Stimulated activated naive CD8-positive, alpha-beta T cell treated with anti-CD3 and anti-CD28 coated beads, Interleukin-15, Interleukin-2, amounts not matched to agents 100 U/mL and 50 U/mL, for 24 hours (primary cell): ENCODE measurements around the gene MACROD1.

Experiments used
- ATAC-seq: fragments of 150-1000 bp; cut with Tn5 transposase; one replicate; pipeline ENCODE4 v1.10.0; 2021
- DNase-seq: peaks from one replicate; pipeline ENCODE4 v3.0.0; 2021

MACROD1 gene

GRCh38 chr11:64152841-64153691 is 12.8 kb downstream of the MACROD1 start:
- ATAC-seq (peak; percentile 89), DNase-seq (peak; percentile 83)

GRCh38 chr11:64151337-64151736 is 14.6 kb downstream of the MACROD1 start:
- no peak for DNase-seq
- ATAC-seq: no peak

- DNase-seq (no peak), ATAC-seq (no peak)
Measured at GRCh38 chr11:64150481-64151239, 15.3 kb downstream of the MACROD1 start.

DNA sequence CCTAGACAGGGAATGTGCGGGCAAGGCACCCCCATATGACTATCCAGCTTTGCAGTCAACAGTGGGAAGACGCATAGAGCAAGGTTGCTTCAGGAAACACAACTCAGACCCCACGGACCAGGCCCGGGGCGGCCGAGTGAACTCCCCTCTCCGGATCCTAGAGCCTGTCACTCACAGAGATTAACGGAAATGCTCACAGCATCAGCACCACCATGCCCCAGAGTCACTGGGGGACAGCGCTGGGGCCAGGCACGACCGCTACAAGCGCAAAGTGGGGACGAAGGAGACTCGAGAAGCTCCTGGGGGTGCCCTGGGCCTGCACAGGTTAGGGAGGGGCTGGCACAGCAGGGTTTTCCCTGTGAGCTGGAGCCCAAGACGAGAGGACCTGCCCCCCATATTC is 15.9 kb downstream of the MACROD1 start:
- ATAC-seq (no peak), DNase-seq (no peak)

DNA sequence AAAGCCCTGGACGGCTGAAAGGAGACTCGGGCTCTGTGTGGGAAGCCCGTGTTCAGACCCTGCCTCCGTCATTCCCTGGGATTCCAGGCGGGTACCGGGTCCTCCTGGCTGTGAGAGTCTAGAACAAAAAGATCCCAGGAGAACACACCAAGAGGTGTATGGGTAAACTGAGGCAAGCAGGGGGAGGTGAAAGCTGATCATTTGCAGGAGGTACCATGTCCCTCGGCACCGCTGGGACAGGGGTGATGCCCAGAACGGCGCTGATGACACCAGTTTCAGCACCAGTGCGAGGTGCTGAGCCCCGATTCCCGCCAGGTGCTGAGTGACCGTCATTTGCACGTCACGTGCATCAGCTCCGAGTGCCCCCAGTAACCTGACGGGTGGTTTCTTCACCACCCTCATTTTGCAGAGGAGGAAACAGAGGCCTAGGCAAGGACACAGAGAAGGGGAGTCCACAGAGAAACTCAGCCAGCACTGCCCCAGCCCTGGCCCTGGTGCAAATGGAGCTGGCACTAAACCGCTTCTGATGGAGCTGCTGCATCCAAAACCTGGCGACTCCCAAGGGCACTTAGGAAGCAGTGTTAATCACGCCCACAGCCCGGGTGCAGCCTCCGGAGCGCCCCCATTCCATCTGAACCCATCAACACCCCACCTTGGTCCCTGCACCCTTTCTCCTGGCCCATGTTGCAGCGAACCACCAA is 16.8 kb downstream of the MACROD1 start:
- ATAC-seq: no peak
- no peak for DNase-seq

GRCh38 chr11:64148226-64148916 is 17.5 kb downstream of the MACROD1 start:
- ATAC-seq: no peak
- peak; percentile 83 for DNase-seq

GRCh38 chr11:64146036-64146955 is 19.6 kb downstream of the MACROD1 start:
- ATAC-seq: peak; percentile 53
- peak; percentile 70 for DNase-seq

- ATAC-seq: no peak
- no peak for DNase-seq
Measured at GRCh38 chr11:64144587-64145472, 21.1 kb downstream of the MACROD1 start.

DNA sequence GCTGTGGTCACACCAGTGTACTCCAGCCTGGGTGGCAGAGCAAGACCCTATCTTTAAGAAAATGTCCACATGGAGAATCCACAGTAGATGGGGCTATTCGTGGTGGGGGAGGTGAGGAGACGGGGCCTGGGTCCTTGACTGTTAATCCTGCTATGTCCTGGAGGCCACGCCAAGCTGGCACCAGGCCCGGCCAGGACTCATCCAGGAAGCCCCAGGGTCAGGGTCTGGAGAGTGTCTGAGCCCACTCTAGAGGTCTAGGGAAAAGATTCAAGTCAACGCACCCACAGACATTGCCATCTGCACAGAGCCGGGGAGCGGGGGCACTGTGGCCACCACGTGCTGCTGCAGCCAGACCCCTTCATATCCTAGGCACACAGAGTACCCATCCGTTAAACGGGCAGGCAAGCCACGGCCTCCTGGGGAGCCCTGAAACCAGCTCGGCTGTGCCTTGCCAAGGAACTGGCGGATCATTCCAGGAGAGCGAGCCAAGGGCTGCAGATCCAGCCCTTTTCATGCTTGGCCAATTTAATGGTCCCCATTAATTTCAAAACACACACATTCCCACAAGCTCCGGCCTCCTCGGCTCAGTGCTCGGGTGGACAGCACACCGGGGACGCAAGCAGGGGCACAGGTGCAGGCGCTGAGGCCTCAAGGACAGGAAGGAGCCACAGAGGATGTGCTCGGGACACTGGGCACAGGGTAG is 24.7 kb downstream of the MACROD1 start:
- ATAC-seq: no peak
- DNase-seq: no peak

DNA sequence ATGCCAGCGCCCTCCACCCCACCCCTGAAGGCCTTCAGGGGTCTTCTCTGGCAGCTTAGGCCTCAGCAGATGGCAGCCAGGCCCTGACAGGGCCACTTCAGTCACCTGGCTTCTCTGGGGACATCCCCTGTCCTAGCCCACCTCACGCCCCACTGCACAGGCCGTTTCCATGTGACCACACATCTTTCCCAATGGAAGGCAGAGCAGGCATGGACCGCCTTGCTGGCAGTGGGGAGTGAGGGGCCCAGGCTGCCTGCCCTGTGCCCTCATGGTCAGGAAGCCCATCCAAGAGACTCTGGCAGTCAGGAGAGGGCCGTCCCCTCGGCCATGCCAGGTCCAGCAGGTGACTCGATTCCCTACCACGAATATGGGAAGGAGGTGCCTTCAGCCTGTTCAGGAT is 25.8 kb downstream of the MACROD1 start:
- DNase-seq: no peak
- no peak for ATAC-seq

GRCh38 chr11:64139049-64139448 is 26.9 kb downstream of the MACROD1 start:
- DNase-seq (no peak), ATAC-seq (no peak)

DNA sequence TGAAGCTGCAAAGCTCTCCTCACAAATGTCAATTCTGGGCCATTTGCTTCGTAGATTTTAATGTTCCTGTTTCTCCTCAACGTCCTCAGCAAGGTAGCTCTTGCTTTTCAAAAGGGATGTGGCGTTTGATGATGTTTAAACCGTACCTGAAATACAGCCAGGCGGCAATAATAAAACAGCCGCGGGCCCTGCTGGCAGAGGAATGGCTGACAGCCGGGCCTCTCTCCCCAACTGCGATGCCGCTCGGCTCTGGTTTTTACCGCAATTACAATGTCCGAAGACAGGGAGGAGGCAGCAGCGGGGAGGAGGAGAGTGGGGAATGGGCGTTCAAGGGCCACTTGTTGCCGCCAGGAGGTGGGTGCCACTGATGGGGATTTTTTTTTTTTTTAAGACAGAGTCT is 27.5 kb downstream of the MACROD1 start:
- ATAC-seq: no peak
- DNase-seq: no peak

DNA sequence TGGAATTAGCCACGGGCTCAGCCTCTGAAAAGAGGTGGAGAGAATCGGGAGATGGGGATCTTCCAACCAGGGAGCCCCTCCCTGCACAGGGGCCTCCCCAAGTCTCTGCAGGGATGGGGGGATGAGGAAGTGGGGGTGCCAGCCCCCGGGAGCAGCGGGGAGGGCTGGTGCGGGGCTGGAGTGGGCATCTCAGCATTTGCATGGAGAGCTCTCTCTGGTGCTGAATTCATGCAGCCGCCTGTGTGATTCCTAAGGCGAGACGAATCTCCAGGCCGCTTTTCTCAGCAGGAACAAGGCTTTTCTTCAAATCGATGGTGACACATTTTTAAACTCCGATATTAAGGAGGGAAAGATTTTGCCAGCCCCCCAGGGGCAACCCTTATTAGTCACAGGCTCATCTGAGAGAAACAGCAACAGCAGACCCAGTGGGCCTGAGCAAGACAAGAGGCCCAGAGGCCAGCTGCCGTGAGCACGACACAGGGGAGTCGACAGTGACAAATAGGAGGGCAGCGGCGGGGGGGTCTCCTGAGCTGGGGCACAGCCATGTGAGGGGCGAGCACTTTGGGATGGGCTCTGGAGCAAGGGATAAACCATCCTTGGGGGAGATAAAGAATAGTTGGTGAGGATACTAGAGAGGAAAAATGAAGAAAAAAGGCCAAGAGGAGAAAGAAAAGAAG is 29.0 kb downstream of the MACROD1 start:
- DNase-seq (no peak), ATAC-seq (no peak)

- DNase-seq: no peak
- no peak for ATAC-seq
Measured at GRCh38 chr11:64135711-64136110, 30.2 kb downstream of the MACROD1 start.

DNA sequence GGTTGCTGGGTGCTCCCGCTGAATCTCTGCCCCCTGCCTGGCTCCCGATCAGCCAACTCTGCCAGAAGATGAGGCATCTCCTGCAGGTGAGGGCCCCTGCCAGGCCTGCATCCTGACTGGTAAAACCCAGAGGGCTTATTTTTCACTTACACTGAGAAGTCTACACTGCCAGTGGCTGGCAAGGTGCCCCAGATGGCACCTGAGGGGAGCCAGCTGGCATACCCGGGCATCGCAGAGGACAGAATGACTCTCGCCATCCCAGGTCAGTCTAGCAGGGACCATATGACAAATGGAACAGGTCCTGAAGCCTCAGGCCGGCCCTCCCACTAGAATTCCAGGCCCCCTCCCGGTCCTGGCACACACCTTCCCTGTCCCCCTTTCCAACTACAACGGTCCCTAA is 30.9 kb downstream of the MACROD1 start:
- no peak for ATAC-seq

DNA sequence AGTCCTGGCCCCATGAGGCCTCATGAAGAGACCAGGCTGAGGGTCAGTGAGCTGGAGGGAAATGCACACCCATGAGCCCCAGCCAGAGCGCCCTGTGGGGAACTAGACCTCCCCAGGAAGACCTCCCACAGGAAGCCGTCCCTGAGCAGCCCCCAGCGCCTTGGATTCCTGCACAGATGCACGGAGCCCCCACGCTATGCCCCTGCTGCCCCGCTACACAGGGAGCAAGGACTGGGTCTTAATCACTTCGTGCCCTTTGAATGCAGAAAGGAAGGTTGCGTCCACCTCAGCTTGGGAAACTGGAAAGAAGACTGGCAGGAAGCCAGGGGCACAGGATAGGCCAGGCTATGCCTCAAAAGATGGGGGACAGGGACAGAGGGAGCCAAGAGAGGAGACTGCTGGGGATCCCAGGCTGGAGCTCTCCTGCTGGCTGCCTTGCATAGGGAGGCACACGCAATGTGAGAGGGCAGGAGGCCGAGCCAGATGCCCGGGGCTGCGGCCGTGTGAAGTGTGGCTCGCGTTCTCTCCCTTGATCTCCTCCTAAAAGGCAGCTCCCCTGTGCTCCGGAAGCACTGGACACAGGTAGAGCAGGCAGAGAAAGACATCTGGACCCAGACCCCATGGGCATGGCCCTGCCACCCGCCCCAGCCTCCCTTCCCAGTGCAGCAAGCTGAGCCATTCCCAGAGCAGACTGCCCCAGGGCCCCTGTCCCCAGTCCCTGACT is 32.8 kb downstream of the MACROD1 start:
- DNase-seq: no peak

More for the DNA sequence above, 30.9 kb downstream of the MACROD1 start:
- DNase-seq: no peak

DNA sequence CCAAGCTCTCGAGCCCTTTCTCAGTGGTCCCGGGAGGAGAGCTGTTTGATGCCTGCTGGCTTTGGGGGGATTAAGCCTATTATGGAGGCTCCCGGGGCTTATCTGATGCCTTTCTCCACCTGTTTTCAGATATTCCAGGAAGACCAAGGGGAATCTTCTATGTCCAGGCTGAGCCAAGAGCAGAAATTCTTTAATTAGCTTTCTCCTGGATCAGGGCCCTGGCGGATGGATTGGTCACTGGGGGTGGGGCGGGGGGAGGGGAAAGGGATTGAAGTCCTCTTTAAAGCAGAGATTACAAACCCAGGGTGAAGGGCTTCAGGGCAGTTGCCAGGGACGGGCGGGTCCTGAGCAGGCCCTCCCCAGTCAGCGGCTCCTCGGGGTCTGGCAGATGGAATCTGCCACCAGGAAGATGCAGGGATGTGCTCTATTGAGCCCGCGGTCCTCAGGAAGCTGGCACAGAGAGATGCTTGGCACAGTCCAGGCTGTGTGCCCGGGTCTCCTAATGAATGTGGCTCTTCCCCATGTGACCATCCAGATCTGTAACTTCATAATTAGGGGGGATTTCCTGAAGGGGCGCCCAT is 33.6 kb downstream of the MACROD1 start:
- ATAC-seq (no peak), DNase-seq (no peak)

More for the DNA sequence above, 32.8 kb downstream of the MACROD1 start:
- no peak for ATAC-seq
